H7 (cell line): ENCODE measurements around the gene SDK2. TPM values are rescaled to one million over a fixed set of nuclear protein-coding genes. Genes with fewer than 3 reads are reported as not detected.
"Not testable (repeated sequence)": the region's sequence is repeated elsewhere in the genome, so short reads cannot be mapped to it uniquely, and the experiment has no call there.

Experiments
- DNase-seq: peaks from one replicate; pipeline ENCODE4 v3.0.0; 2012
- H3K27me3 ChIP-seq: 2 replicates; pipeline ENCODE4 v1.6.0; 2011; ENCODE audit warnings: mild to moderate bottlenecking, low read length; ENCODE audit not compliant: control insufficient read depth, insufficient read depth
- H3K36me3 ChIP-seq: replicated peaks from 2 replicates; pipeline ENCODE4 v1.5.1; 2011; ENCODE audit warnings: low read length; ENCODE audit not compliant: control insufficient read depth, insufficient read depth
- H3K4me3 ChIP-seq: 2 replicates; pipeline ENCODE4 v1.5.1; 2011; ENCODE audit warnings: low read depth, mild to moderate bottlenecking, control low read depth, low read length, moderate library complexity; ENCODE audit not compliant: insufficient read depth
- total RNA-seq: library from RNA; depleted of rRNA; stranded (reverse); fragments of >200 nt; shearing (Covaris generic); gene quantifications from 2 replicates; pipeline ENCODE4 v1.2.3, GENCODE V29; 2014

The SDK2 gene
- total RNA-seq, 1 experiment from 2014 or later, result 12.1 TPM

DNA sequence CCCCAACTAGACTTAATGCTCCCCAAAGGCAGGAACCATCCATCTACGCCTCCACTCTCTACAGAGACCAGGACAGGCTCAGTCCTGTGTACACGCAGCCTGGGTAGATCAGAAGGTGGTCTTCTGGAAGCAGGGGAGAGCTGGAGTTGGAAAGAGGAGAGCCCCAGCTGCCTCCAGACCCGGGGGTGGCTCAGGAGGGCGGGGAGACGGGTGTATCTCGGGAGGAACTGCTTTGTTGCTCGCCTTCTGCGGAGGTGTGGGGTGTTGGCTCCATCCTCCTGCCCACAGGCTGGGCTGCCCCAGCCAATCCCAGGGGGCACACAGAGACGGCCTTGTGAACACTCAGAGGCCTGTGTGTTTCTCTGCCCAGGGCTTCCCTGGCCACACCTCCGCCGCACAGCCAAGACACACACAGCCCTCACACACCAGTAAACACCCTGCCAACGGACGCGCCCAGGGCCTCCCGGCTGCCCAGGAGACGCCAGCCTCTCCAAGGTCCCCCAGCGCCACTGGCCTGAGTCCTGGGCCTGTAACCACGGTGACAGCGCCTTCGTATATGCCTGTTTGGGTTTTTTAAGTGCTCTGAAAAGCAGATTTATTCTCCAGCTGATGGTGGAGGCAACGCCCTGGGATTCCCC, 189.1 kb downstream of the SDK2 start:
- Histone ChIP-seq H3K4me3 (no peak overlapping the region), H3K27me3 (no peaks in the 10 kb centered on the region), H3K36me3 (no peaks in the 10 kb centered on the region)
- no peak for DNase-seq

DNA sequence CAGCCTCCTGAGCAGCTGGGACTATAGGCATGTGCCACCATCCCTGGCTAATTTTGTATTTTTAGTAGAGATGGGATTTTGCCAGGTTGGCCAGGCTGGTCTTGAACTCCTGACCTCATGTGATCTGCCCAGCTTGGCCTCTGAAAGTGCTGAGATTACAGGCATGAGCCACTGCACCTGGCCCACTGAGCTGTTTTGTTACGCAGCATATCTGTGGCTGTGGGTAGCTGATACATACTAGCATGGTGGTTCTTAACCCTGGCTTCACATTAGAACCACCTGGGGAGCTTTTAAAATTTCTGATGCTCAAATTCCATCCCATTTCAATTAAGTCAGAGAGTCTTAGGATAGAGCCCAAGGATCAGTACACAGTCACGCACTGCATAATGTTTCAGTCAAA, 190.8 kb downstream of the SDK2 start:
- not testable (repeated sequence) for H3K27me3 ChIP-seq, H3K36me3 ChIP-seq, DNase-seq, H3K4me3 ChIP-seq

DNA sequence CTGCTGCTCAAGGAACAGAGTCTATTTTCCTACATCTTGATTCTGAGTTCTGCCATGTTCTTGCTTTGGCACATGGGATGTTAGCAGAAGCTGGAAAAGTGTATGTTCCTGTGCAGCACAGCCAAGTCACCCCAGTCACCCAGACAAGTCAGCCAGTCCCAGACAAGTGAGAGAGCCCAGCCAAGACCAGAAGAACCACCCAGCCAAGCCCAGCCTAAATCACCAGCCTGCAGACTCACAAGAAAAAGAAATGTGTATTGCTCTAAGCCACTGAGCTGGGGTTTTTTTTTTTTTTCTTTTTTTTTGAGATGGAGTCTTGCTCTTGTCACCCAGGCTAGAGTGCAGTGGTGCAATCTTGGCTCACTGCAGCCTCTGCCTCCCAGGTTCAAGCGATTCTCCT, 191.2 kb downstream of the SDK2 start:
- Histone ChIP-seq H3K36me3 (no peaks in the 10 kb centered on the region), H3K4me3 (no peak overlapping the region), H3K27me3 (no peaks in the 10 kb centered on the region)
- DNase-seq, result no peak

DNA sequence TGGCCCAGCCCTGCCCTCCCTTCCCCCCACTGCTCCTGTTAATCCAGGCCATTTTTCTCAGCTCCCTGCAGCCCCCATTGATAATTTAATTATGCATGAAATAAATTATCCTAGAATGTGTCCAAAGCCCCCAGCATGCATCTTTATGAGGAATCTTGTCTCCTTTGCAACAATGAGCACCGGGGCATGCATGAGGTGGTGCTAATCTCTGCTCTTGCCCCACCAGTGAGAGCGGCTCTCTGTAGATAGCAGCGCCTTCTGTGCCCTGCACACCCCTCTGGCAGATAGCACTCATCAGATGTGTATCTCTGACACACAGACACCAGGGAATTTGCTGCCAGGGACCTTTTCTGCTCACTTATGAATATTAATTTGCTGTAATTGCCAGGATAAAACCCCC, 192.2 kb downstream of the SDK2 start:
- Histone ChIP-seq H3K4me3 (no peak overlapping the region), H3K27me3 (no peaks in the 10 kb centered on the region), H3K36me3 (no peaks in the 10 kb centered on the region)
- no peak for DNase-seq

DNA sequence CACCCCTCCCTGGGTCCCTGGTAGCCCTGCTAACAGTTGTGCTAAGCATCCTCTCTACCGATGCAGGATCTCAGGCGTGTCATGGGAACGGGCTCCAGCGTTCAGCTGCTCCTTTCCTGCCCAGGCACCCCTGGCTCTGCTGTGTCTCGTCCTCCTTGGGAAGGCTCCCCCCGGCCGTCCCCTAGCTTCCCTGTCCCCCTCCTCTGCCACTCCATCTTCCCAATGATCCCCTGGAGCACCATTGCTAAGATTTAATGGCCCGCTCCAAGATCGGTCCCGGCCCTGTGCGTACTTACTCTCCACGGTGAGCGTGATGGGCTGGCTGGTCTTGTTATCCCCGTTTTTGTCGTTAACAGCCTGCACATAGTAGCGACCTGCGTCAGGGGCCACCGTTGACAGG, 196.9 kb downstream of the SDK2 start:
- H3K27me3 ChIP-seq, result no peaks in the 10 kb centered on the region
- H3K4me3 ChIP-seq, result no peak overlapping the region
- no peak for DNase-seq
- H3K36me3 ChIP-seq, result no peaks in the 10 kb centered on the region

DNA sequence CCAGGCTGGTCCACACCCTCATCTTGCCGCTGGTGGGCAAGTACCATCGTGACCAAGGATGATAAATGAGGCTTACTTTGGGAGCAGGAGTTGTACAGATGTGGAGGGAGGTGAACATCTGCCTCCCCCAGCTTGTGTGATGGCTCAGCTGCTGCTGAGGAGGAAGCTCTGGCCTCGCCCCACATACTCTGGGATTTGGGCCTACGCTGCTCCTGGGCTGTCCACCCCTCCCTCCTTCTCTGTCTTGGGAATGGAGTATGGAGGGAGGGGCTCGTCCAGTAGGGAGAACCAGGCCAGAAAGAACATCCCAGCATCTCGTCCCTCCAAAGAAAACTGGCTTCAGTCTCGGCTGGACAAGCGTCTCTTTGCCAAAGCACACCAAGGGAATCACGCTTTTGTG, 197.6 kb downstream of the SDK2 start:
- no peak overlapping the region for H3K4me3 ChIP-seq
- no peaks in the 10 kb centered on the region for H3K27me3 ChIP-seq
- no peaks in the 10 kb centered on the region for H3K36me3 ChIP-seq
- DNase-seq, result peak; percentile 23

DNA sequence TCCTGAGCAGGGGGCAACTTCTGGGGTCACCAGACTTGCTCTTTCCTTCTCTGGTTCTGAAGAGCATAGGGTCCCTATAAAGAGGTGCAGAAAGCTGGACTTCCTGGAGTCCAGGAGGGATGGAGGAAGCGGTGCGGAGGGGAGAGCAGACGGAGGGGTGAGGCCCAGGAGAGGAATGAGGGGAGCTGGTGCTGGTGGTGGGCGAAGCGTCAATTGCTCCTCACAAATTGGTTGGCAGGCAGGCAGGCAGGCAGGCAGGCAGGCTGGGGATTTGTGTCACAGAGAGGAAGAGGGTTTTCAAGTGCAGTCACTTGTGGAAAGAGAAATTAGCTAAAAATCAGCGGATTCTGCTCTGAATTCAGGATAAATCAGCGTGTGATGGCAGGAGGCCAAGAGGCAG, 198.8 kb downstream of the SDK2 start:
- H3K4me3 ChIP-seq, result no peak overlapping the region
- H3K36me3 ChIP-seq, result no peaks in the 10 kb centered on the region
- H3K27me3 ChIP-seq, result no peaks in the 10 kb centered on the region
- DNase-seq, result peak; percentile 30

DNA sequence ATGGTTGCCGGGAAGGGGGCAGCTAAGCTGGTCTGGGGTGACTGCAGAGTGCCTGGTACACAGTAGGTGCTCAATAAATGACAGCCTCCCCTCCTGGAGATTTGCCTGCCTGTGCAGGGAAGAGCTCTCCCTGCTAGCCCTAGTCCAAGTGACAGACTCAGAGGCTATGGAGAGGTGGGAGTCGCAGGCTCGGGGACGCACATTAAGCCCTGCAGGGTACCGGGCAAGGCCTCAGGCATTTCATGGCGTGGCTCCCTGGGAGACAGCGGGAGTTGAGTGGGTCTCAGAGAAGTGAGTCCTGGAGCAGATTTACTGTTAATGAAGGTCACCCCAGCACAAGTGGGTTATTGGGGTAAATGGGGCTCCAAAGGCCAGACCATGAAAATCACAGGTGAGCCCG, 200.2 kb downstream of the SDK2 start:
- Histone ChIP-seq H3K4me3 (no peak overlapping the region), H3K36me3 (no peaks in the 10 kb centered on the region), H3K27me3 (no peaks in the 10 kb centered on the region)
- DNase-seq, result no peak

DNA sequence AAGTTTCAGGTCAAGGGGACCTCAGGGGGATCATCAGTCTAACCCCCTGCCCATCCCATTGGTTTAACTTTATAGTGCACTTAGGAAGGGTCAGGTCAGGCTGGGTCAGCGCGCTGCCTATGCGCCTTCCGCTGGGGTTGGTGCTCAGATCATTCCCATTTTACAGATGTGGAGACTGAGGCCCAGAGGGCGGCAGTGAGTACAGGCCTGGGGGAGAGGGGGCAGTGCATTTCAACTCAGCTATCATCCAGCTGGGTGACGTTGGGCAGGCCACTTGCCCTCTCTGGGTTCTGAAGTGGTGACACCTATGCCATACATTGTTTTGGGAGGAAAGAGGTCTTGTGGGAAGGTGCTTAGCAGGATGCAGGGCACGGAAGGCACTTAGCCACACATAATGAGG, 204.6 kb downstream of the SDK2 start:
- DNase-seq, result no peak
- H3K36me3 ChIP-seq, result no peaks in the 10 kb centered on the region
- H3K4me3 ChIP-seq, result no peak overlapping the region
- H3K27me3 ChIP-seq, result no peaks in the 10 kb centered on the region

DNA sequence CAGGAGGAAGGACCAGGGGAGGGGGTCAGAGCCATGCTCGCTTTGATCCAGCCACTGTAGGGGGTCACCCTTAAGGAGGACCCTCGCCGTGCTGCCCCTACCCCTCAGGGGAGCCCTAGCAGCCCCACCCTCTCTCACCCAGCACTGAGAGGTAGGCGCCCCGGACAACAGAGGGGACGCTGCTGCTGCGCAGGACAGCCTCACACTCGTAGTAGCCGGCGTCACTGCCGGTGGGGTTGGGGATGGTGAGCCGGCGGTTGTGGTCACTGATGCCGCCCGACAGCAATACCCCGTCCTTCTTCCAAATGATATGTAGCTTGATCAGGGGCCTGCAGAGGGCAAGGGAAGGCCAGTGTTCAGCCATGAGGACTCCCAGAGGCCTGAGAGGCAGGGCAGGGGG, 206.4 kb downstream of the SDK2 start:
- Histone ChIP-seq H3K36me3 (no peaks in the 10 kb centered on the region), H3K27me3 (no peaks in the 10 kb centered on the region), H3K4me3 (no peak overlapping the region)
- peak; percentile 37 for DNase-seq

DNA sequence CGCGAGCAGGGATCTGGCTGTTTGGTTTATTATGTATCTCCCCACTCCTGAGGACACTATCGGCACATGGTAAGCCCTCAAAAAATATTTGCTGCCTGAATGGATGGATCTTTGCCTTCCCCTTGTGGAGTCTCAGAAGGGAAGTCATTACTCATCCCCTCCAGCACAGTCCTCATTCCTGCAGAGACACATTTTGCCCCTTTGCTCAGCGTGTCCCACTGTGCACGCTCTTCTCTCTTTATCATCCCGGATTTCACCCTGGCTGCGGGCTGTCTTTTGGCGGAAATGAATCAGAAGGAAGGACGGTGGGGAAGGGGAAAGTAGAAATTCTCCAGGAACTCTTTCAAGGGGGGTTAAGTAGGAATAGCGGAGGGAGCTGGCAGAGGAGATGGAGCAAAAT, 207.3 kb downstream of the SDK2 start:
- DNase-seq, result no peak
- no peaks in the 10 kb centered on the region for H3K27me3 ChIP-seq
- H3K36me3 ChIP-seq, result no peaks in the 10 kb centered on the region
- no peak overlapping the region for H3K4me3 ChIP-seq

DNA sequence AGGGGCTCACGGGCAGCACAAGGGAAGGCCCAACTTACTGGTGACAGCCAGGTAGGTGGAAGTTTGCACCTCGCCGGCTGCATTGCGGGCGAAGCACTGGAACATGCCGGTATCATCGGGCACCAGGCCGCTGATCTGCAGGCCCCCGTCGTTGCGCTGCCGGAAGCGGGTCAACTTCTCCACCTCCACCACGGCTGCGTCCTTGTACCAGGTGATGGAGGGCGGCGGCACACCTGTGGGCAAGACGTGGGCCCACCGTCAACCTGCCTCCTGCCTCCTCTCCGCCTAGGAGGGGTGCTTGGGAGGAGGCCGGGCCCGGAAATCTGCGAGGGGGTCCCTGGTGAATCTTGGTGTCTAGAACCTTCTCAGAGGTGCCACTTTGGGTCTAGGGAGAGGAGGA, 208.8 kb downstream of the SDK2 start:
- Histone ChIP-seq H3K36me3 (no peaks in the 10 kb centered on the region), H3K4me3 (no peak overlapping the region), H3K27me3 (no peaks in the 10 kb centered on the region)
- no peak for DNase-seq

DNA sequence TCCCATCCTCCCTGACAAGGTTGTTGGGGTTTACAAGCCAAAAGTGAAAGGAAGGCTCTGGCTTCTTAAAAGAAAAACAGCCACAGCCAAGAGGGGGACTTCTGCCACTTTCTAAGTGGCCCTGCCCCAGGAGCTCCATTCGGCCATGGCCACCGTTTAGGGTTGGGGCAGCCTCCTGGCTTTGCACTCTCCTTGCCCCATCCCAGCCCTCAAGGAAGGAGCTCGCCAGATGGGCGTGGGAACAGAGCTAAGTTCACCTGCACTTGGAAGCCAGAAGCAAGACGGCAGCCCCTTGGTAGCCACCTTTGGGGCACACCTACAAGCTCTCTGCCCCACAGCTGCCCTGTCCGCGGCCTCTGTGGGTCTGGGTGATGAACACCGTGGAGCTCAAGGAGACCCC, 210.1 kb downstream of the SDK2 start:
- Histone ChIP-seq H3K27me3 (no peaks in the 10 kb centered on the region), H3K4me3 (no peak overlapping the region), H3K36me3 (no peaks in the 10 kb centered on the region)
- no peak for DNase-seq

DNA sequence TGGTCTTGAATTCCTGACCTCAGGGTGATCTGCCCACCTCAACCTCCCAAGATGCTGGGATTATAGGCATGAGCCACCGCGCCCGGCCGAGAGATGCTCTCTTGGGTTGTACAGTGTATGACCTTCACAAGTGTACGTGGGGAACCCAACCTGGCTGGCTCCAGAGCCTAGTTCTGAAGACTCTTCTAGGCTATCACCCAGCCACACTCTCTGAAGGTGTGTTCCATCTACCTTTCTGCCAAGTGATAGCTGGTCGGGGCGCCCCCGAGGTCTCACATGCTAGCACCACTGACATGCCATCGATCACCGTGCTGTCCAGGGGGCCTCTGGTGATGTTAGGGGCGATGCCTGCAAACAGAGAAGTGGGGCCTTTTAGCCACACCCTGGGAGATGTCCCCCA, 210.7 kb downstream of the SDK2 start:
- DNase-seq, result no peak
- H3K4me3 ChIP-seq, result no peak overlapping the region
- no peaks in the 10 kb centered on the region for H3K27me3 ChIP-seq
- no peaks in the 10 kb centered on the region for H3K36me3 ChIP-seq

DNA sequence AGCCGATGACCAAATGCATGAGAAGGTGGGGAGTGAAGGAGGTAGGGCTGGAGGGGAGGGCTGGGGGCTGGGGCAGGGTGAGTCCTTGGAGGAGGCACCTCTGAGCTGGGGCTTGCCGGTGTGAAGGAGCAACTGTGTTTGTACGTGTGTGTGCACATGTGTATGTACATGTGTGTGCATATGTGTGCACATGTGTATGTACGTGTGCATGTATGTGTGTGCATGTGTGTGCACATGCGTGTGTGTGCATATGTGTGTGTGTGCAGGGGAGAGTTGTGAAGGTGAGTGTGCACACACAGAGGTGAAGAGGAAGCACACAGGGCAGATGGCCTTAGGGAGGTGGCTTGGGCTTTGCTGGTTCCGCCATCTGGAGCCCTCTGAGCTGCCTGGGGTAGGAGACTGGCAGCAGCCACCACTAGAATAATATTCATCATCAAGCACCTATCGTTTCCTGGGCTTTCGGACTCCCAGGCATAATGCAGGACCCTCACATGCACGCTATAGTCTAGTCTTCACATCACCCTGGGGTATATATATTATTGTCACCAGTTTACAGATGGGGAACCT, 211.5 kb downstream of the SDK2 start:
- no peaks in the 10 kb centered on the region for H3K27me3 ChIP-seq
- no peak for DNase-seq
- no peaks in the 10 kb centered on the region for H3K36me3 ChIP-seq
- H3K4me3 ChIP-seq, result no peak overlapping the region
